Activated T-cell treated with anti-CD3 and anti-CD28 coated beads, Interleukin-2, amount 50 U/mL, for 1 hour (primary cell): ENCODE measurements around the gene OR10R2.
"Not testable (repeated sequence)": the region's sequence is repeated elsewhere in the genome, so short reads cannot be mapped to it uniquely, and the experiment has no call there.

Experiments used
- DNase-seq: peaks from one replicate; pipeline ENCODE4 v3.0.0-alpha.2; 2020

The OR10R2 gene

GRCh38 chr1:158471920-158472319, at the start of gene OR10R2:
Gene OR10R2, plus strand, starts transcription at chr1:158472220. Its CDS starts 106 bp downstream, at chr1:158472326.
- DNase-seq, result no peak

- no peak for DNase-seq
These were observed 47.0 kb upstream of the OR10R2 start for GRCh38 chr1:158425027-158425426.

GRCh38 chr1:158426137-158426536, 45.9 kb upstream of the OR10R2 start, which contains the start of gene OR10K2:
Gene OR10K2, minus strand, starts transcription at chr1:158426237. Its CDS starts 5,371 bp downstream, at chr1:158420866.
- no peak for DNase-seq

GRCh38 chr1:158430163-158430562, 41.9 kb upstream of the OR10R2 start:
- not testable (repeated sequence) for DNase-seq

GRCh38 chr1:158434741-158435140, 37.3 kb upstream of the OR10R2 start:
- no peak for DNase-seq

GRCh38 chr1:158445376-158445775, 26.6 kb upstream of the OR10R2 start:
- no peak for DNase-seq

- no peak for DNase-seq
These were observed 17.5 kb upstream of the OR10R2 start for GRCh38 chr1:158454537-158454936.

GRCh38 chr1:158457246-158457645, 14.8 kb upstream of the OR10R2 start:
- DNase-seq, result no peak

- DNase-seq, result no peak
These were observed 13.8 kb upstream of the OR10R2 start for GRCh38 chr1:158458263-158458662.

- no peak for DNase-seq
These were observed 10.5 kb upstream of the OR10R2 start, which contains the start of gene OR10K1 for GRCh38 chr1:158461534-158461933. Gene OR10K1, plus strand, starts transcription at chr1:158461834. Its CDS starts 3,728 bp downstream, at chr1:158465562.

GRCh38 chr1:158485455-158485854, 13.4 kb downstream of the OR10R2 start:
- DNase-seq, result no peak

GRCh38 chr1:158491316-158491715, 19.3 kb downstream of the OR10R2 start:
- no peak for DNase-seq

- no peak for DNase-seq
These were observed 21.0 kb downstream of the OR10R2 start for GRCh38 chr1:158493054-158493453.

GRCh38 chr1:158494796-158495195, 22.8 kb downstream of the OR10R2 start:
- DNase-seq, result no peak

- no peak for DNase-seq
These were observed 24.4 kb downstream of the OR10R2 start for GRCh38 chr1:158496374-158496773.

GRCh38 chr1:158506369-158506987, 34.5 kb downstream of the OR10R2 start:
- peak; percentile 24 for DNase-seq

GRCh38 chr1:158507511-158507910, 35.5 kb downstream of the OR10R2 start:
- DNase-seq, result no peak

GRCh38 chr1:158509471-158510156, 37.6 kb downstream of the OR10R2 start:
- DNase-seq, result no peak

- DNase-seq, result no peak
These were observed 44.9 kb downstream of the OR10R2 start for GRCh38 chr1:158516966-158517365.

- DNase-seq, result no peak
These were observed 48.0 kb downstream of the OR10R2 start for GRCh38 chr1:158520021-158520420.

- no peak for DNase-seq
These were observed 49.1 kb downstream of the OR10R2 start for GRCh38 chr1:158520955-158521665.

GRCh38 chr1:158521666-158522058, 49.6 kb downstream of the OR10R2 start:
- DNase-seq, result no peak

- no peak for DNase-seq
These were observed 55.3 kb downstream of the OR10R2 start for GRCh38 chr1:158527190-158527815.
